ENCODE data around the gene ANKZF1.

Gene ANKZF1

GRCh38 chr2:219272995-219273394, 43.4 kb downstream of the ANKZF1 start:
- H3K4me3 ChIP-seq (ENCODE audit: low read depth in 1 of 2, low read length in 1 of 2), result no peak overlapping the region
- H3K27ac ChIP-seq, result no peak overlapping the region
- TF ChIP-seq, protein P1, sequence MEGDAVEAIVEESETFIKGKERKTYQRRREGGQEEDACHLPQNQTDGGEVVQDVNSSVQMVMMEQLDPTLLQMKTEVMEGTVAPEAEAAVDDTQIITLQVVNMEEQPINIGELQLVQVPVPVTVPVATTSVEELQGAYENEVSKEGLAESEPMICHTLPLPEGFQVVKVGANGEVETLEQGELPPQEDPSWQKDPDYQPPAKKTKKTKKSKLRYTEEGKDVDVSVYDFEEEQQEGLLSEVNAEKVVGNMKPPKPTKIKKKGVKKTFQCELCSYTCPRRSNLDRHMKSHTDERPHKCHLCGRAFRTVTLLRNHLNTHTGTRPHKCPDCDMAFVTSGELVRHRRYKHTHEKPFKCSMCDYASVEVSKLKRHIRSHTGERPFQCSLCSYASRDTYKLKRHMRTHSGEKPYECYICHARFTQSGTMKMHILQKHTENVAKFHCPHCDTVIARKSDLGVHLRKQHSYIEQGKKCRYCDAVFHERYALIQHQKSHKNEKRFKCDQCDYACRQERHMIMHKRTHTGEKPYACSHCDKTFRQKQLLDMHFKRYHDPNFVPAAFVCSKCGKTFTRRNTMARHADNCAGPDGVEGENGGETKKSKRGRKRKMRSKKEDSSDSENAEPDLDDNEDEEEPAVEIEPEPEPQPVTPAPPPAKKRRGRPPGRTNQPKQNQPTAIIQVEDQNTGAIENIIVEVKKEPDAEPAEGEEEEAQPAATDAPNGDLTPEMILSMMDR (IDR thresholded peaks at IDR 0.05), result no peak
- peaks cover 7% of the 10 kb centered on the region in 2 experiments for H3K4me1 ChIP-seq (ENCODE audit: control insufficient read depth in 1 of 2, insufficient read depth in 1 of 2, low read depth in 1 of 2, low read length in 1 of 2)
- H3K36me3 ChIP-seq, result no peaks in the 10 kb centered on the region
- H3K27me3 ChIP-seq, result peaks cover 42% of the 10 kb centered on the region
- H3K9me3 ChIP-seq, result no peaks in the 10 kb centered on the region

GRCh38 chr2:219273937-219274336, 44.3 kb downstream of the ANKZF1 start:
- no peak overlapping the region for H3K4me3 ChIP-seq (ENCODE audit: low read depth in 1 of 2, low read length in 1 of 2)

GRCh38 chr2:219274361-219274921, 44.8 kb downstream of the ANKZF1 start:
- Histone ChIP-seq H3K4me3 (ENCODE audit: low read depth in 1 of 2, low read length in 1 of 2) (no peak overlapping the region), H3K27me3 (peaks cover 35% of the 10 kb centered on the region), H3K9me3 (no peaks in the 10 kb centered on the region), H3K36me3 (no peaks in the 10 kb centered on the region), H3K4me1 (ENCODE audit: control insufficient read depth in 1 of 2, insufficient read depth in 1 of 2, low read depth in 1 of 2, low read length in 1 of 2) (peaks cover 16 to 19% of the 10 kb centered on the region in 2 experiments), H3K27ac (no peak overlapping the region)
- TF ChIP-seq, protein P1 (IDR thresholded peaks at IDR 0.05), result no peak

More at GRCh38 chr2:219273937-219274336, 44.3 kb downstream of the ANKZF1 start:
- H3K27me3 ChIP-seq, result peaks cover 40% of the 10 kb centered on the region
- H3K9me3 ChIP-seq, result no peaks in the 10 kb centered on the region
- no peaks in the 10 kb centered on the region for H3K36me3 ChIP-seq
- TF ChIP-seq, protein P1 (IDR thresholded peaks at IDR 0.05), result no peak
- peaks cover 16 to 17% of the 10 kb centered on the region in 2 experiments for H3K4me1 ChIP-seq (ENCODE audit: control insufficient read depth in 1 of 2, insufficient read depth in 1 of 2, low read depth in 1 of 2, low read length in 1 of 2)
- H3K27ac ChIP-seq, result no peak overlapping the region

DNA sequence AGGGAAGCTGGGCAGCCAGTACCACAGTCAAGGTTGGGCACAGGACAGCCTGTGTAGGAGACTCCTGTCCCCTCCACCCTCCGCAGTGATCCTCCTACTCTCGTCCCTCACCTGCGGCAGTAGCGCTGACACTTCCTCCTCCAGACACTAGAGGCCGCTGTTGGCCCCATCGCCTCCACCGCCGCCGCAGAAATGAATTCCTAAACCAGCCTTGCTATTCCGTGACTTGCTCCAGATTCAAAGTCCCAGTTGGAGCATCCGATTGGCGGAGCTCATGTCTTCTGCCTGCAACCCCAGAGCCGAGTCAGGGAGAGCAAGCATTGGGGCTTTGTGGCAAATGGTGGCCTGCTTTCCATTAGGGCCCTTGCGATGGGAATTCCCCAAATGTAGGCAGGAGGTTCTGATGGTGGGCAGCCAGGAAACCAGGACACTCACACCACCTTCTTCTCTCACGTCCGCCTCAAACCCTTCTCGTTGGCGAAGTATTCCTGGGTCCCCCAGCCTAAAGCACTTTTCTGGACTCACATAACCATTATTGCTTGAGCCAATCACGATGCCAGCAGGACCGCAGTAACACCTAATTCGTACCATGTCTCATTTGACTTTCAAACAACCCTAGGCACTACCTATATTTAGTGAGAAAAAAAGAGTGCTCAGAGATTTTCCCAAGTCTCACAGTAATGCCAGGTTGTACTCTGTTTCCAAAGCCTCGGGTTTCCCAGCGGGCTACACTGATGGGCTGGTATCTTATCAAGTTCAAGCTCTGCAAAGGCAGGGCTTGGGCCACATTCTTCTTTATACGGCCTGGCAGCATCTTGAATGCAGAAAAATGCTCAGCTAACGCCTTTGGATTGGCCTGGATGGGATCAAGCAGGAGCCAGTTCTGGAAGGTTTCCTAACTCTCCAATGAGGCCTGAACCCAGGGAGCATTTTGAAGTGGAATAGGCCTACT, 48.4 kb downstream of the ANKZF1 start:
- TF ChIP-seq, protein P1 (IDR thresholded peaks at IDR 0.05), result peak; percentile 99
- Histone ChIP-seq H3K36me3 (peaks cover 21% of the 10 kb centered on the region), H3K4me3 (ENCODE audit: low read depth in 1 of 2, low read length in 1 of 2) (peak overlapping the region; percentile 81 to 82), H3K27ac (peak overlapping the region; percentile 98), H3K4me1 (ENCODE audit: control insufficient read depth in 1 of 2, insufficient read depth in 1 of 2, low read depth in 1 of 2, low read length in 1 of 2) (peaks cover 29 to 35% of the 10 kb centered on the region in 2 experiments), H3K9me3 (no peaks in the 10 kb centered on the region), H3K27me3 (peaks cover 14% of the 10 kb centered on the region)

DNA sequence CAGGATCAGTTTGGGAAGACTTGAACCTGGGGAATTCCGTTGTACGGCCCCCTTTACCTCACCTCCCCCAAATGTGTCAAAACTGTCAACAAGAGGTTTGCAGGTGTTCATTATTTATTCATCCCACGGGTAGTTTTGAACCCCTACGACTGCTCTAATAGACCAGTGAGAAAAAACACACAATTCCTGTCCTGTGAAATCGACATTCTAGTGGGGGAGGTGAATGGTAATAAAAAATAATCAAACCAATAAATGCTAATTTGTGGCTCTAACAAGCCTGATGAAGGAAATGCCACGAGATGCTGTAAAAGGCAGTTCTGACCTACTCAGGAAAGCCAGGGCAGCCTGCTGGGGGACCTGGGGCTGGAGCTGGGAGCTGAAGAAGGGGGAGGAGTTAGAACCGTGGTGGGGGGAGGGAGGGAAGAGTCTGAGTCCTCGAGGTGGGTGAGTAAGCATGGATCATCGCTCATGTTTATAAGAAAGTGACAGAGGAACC, 49.1 kb downstream of the ANKZF1 start:
- H3K9me3 ChIP-seq, result no peaks in the 10 kb centered on the region
- peaks cover 28% of the 10 kb centered on the region for H3K36me3 ChIP-seq
- H3K27me3 ChIP-seq, result peaks cover 9% of the 10 kb centered on the region
- peaks cover 29 to 35% of the 10 kb centered on the region in 2 experiments for H3K4me1 ChIP-seq (ENCODE audit: control insufficient read depth in 1 of 2, insufficient read depth in 1 of 2, low read depth in 1 of 2, low read length in 1 of 2)
- H3K27ac ChIP-seq, result peak overlapping the region; percentile 98
- peak overlapping the region; percentile 81 to 82 for H3K4me3 ChIP-seq (ENCODE audit: low read depth in 1 of 2, low read length in 1 of 2)
- TF ChIP-seq, protein P1 (IDR thresholded peaks at IDR 0.05), result no peak

Data from neutrophil (primary cell).